Ishikawa (cell line): Measurements from ENCODE around the gene SPAG5.

Source experiments
- CEBPB ChIP-seq: IDR thresholded peaks from 2 replicates; pipeline ENCODE4 v1.6.1; 2012
- CREB1 ChIP-seq: IDR thresholded peaks from 2 replicates; pipeline ENCODE4 v1.6.1; 2012; ENCODE audit warnings: low read depth
- EGR1 ChIP-seq: IDR thresholded peaks from 2 replicates; pipeline ENCODE4 v1.6.1; 2012
- EP300 ChIP-seq: IDR thresholded peaks from 2 replicates; pipeline ENCODE4 v1.6.1; 2012; ENCODE audit warnings: borderline replicate concordance
- FOXM1 ChIP-seq: IDR thresholded peaks from 2 replicates; pipeline ENCODE4 v1.6.1; 2012; ENCODE audit warnings: low read depth, borderline replicate concordance
- MAX ChIP-seq: IDR thresholded peaks from 2 replicates; pipeline ENCODE4 v1.6.1; 2012
- NFIC ChIP-seq: IDR thresholded peaks from 2 replicates; pipeline ENCODE4 v1.6.1; 2012
- RAD21 ChIP-seq: IDR thresholded peaks from 2 replicates; pipeline ENCODE4 v1.6.1; 2012; ENCODE audit warnings: low read depth
- REST ChIP-seq: IDR thresholded peaks from 2 replicates; pipeline ENCODE4 v1.6.1; 2012; ENCODE audit warnings: low read depth, mild to moderate bottlenecking
- TAF1 ChIP-seq: IDR thresholded peaks from 2 replicates; pipeline ENCODE4 v1.6.1; 2012; ENCODE audit warnings: low read depth, mild to moderate bottlenecking
- TCF12 ChIP-seq: IDR thresholded peaks from 2 replicates; pipeline ENCODE4 v1.6.1; 2012; ENCODE audit warnings: low read depth
- TEAD4 ChIP-seq: IDR thresholded peaks from 2 replicates; pipeline ENCODE4 v1.6.1; 2012
- USF1 ChIP-seq: IDR thresholded peaks from 2 replicates; pipeline ENCODE4 v1.6.1; 2012
- YY1 ChIP-seq: IDR thresholded peaks from 2 replicates; pipeline ENCODE4 v1.6.1; 2012; ENCODE audit warnings: low read depth
- ZBTB7A ChIP-seq: IDR thresholded peaks from 2 replicates; pipeline ENCODE4 v1.6.1; 2012; ENCODE audit warnings: low read depth

Gene SPAG5

GRCh38 chr17:28641579-28641978 is 42.8 kb upstream of the SPAG5 start:
- TF ChIP-seq NFIC (no peak), TEAD4 (no peak), REST (no peak), ZBTB7A (no peak), CREB1 (no peak), YY1 (no peak), TAF1 (no peak), TCF12 (no peak), USF1 (no peak), EP300 (no peak), CEBPB (no peak)

- no peak for TF ChIP-seq TAF1
- TF ChIP-seq REST = no peak
- TF ChIP-seq USF1 = no peak
- no peak for TF ChIP-seq EGR1
- no peak for TF ChIP-seq NFIC
- no peak for TF ChIP-seq CEBPB
- TF ChIP-seq RAD21 = no peak
- no peak for TF ChIP-seq YY1
- no peak for TF ChIP-seq TEAD4
Observed at GRCh38 chr17:28635506-28635905, 36.7 kb upstream of the SPAG5 start.

- TF ChIP-seq RAD21 (no peak), ZBTB7A (no peak), FOXM1 (no peak), EP300 (no peak), YY1 (no peak), EGR1 (no peak), REST (no peak), TCF12 (no peak)
Observed at GRCh38 chr17:28634206-28634865, 35.5 kb upstream of the SPAG5 start.

- TF ChIP-seq MAX (no peak), CEBPB (no peak), TCF12 (no peak), RAD21 (no peak), NFIC (no peak), CREB1 (no peak), ZBTB7A (no peak), USF1 (no peak), FOXM1 (no peak), EGR1 (no peak)
Observed at GRCh38 chr17:28626818-28627217, 28.0 kb upstream of the SPAG5 start.
